Keratinocyte (primary cell): Measurements from ENCODE around the gene ATN1. TPM values are rescaled to one million over a fixed set of nuclear protein-coding genes. Genes with fewer than 3 reads are reported as not detected.

Source experiments
- DNase-seq: peaks from one replicate; pipeline ENCODE4 v3.0.0-alpha.2; 2011; ENCODE audit warnings: low read depth, missing footprints, low spot score
- FAIRE-seq: peaks from 2 replicates; lab custom pipeline; 2011; peaks lifted over from hg19 to GRCh38; lab: Jason Lieb, UNC
- H2AFZ ChIP-seq: 2 replicates; pipeline ENCODE4 v1.6.0; 2012; ENCODE audit warnings: low read length, control low read depth, inconsistent platforms; ENCODE audit not compliant: control insufficient read depth
- H3K27ac ChIP-seq: 2 replicates; pipeline ENCODE4 v1.5.1; 2011; ENCODE audit warnings: low read length; ENCODE audit not compliant: control insufficient read depth, insufficient read depth
- H3K27me3 ChIP-seq: 3 replicates; pipeline ENCODE4 v1.6.0; 2011; ENCODE audit warnings: low read length; ENCODE audit not compliant: control insufficient read depth, insufficient read depth; ENCODE audit errors: extremely low read depth
- H3K36me3 ChIP-seq, 2 experiments: 2 replicates in 1 of 2; 3 replicates in 1 of 2; pipeline ENCODE4 v1.5.1; 2011; ENCODE audit warnings: low read length in 2 of 2, mild to moderate bottlenecking in 1 of 2; ENCODE audit not compliant: control insufficient read depth in 2 of 2, insufficient read depth in 2 of 2; ENCODE audit errors: extremely low read depth in 1 of 2
- H3K4me1 ChIP-seq: 3 replicates; pipeline ENCODE4 v1.5.1; 2011; ENCODE audit warnings: low read length; ENCODE audit not compliant: control insufficient read depth, insufficient read depth; ENCODE audit errors: extremely low read depth
- H3K4me2 ChIP-seq: 3 replicates; pipeline ENCODE4 v1.6.0; 2011; ENCODE audit warnings: low read depth, low read length; ENCODE audit not compliant: control insufficient read depth, insufficient read depth; ENCODE audit errors: extremely low read depth
- H3K4me3 ChIP-seq, 3 experiments: fragments of 200-600 bp in 1 of 3; sonication (generic) in 1 of 3; 2 replicates in 2 of 3; 3 replicates in 1 of 3; pipeline ENCODE4 v1.5.1; 2011 to 2016; ENCODE audit warnings: low read length in 3 of 3, mild to moderate bottlenecking in 3 of 3, control low read depth in 2 of 3, inconsistent platforms in 1 of 3, low read depth in 1 of 3, mixed read lengths in 1 of 3, mixed run types in 1 of 3, moderate library complexity in 1 of 3; ENCODE audit not compliant: control insufficient read depth in 2 of 3, insufficient read depth in 2 of 3; ENCODE audit errors: extremely low read depth in 1 of 3
- H3K79me2 ChIP-seq: 2 replicates; pipeline ENCODE4 v1.6.0; 2012; ENCODE audit warnings: low read length; ENCODE audit not compliant: control insufficient read depth, insufficient read depth
- H3K9ac ChIP-seq: 3 replicates; pipeline ENCODE4 v1.6.0; 2011; ENCODE audit warnings: low read length; ENCODE audit not compliant: control insufficient read depth, insufficient read depth; ENCODE audit errors: extremely low read depth
- H3K9me1 ChIP-seq: 3 replicates; pipeline ENCODE4 v1.6.0; 2011; ENCODE audit warnings: low read length; ENCODE audit not compliant: control insufficient read depth, insufficient read depth; ENCODE audit errors: extremely low read depth
- H3K9me3 ChIP-seq: 2 replicates; pipeline ENCODE4 v1.5.1; 2012; ENCODE audit warnings: low read depth, low read length; ENCODE audit not compliant: control insufficient read depth
- H4K20me1 ChIP-seq: 3 replicates; pipeline ENCODE4 v1.6.0; 2011; ENCODE audit warnings: low read length; ENCODE audit not compliant: control insufficient read depth, insufficient read depth; ENCODE audit errors: extremely low read depth
- EZH2 ChIP-seq: IDR thresholded peaks from one replicate; pipeline ENCODE4 v1.6.1; 2012; ENCODE audit warnings: inconsistent platforms, mild to moderate bottlenecking, low read length, moderate library complexity
- dilution Hi-C: fragments of 300-500 bp; cut with MboI; formaldehyde crosslinking; loops from one replicate; pipeline ENCODE4 v1.7.0; 2020; ENCODE audit warnings: low sequenced_read_pairs; ENCODE audit not compliant: extremely low pct_ligation_motif_present
- polyA plus RNA-seq, 5 experiments: library from polyadenylated mRNA; depleted of rRNA in 3 of 5; stranded (reverse) in 3 of 5; stranded (forward) in 1 of 5; unstranded in 1 of 5; fragments of >200 nt; gene quantifications; 1 replicate in 1 of 5; 2 replicates in 3 of 5; 3 replicates in 1 of 5; pipeline versions ENCODE4 v1.2.1 to v1.2.3, GENCODE V29; 2011 to 2012; ENCODE audit warnings: missing spikeins in 2 of 5, low read depth in 1 of 5, low replicate concordance in 1 of 5
- TF ChIP-seq, protein P1 (sequence below), 3 experiments: IDR thresholded peaks in 1 of 3; conservative IDR thresholded peaks in 1 of 3; optimal IDR thresholded peaks in 1 of 3; 2 replicates in 2 of 3; 3 replicates in 1 of 3; pipeline versions ENCODE3 to v1.5.1; 2011; ENCODE audit warnings: low read length in 3 of 3, mild to moderate bottlenecking in 3 of 3, moderate library complexity in 2 of 3, control low read depth in 1 of 3, inconsistent platforms in 1 of 3; ENCODE audit not compliant: insufficient read depth in 2 of 3; ENCODE audit errors: extremely low read depth in 1 of 3

ATN1 gene
- polyA plus RNA-seq, 1 donor (not counting 4 experiments of a cell fraction or from before 2014, with no cell fraction given) = 6.2 TPM

DNA sequence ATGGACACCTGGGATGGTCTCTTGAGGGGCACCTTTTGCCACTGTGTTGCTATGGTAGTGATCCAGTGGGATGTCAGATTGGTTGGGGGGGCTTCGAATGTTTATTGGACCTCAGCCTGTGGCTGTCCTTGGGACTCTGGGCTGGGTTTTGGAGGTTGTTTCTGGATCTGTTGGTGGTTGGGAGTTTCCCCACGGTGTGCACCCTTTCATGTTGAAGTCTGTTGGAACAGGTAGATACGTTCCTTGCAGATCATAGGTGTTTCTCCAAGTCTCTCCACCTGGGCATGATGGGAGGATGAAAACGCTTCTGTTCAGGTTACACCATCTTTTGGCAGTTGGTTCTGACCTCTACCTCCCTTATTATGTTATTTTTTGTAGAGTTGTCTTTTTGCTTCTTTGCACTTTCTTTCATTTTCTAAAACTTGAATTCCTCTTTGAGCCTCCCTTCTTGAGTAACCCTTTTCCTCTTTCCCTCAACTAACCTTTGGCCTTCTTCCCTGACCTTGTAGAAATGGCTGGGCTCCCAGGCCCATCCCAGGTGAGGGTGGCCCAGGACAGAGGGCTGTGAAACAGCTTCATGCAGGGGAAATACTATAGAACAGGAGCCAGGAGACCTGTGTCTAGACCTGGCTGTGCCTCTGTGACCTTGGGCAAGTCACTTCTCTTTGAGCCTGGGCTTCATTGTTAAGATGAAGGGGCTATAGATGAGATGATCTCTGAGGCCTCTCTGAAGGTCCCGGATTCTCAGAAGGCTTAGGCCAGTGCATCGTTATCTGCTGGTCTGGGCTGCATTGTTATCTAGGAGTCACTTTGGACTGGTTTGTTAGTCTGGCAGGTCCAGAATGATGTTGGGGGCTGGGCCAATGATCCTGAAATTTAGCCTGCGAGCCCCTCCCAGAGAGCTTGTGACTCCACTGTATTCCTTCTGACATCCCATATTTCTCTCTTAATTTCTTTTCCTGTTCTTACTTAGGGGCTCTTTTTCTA is 2.0 kb downstream of the ATN1 start:
- DNase-seq (no peak), FAIRE-seq (peak; percentile 82)
- Histone ChIP-seq H3K36me3 (peaks cover 3 to 7% of the 10 kb centered on the region in 2 experiments), H3K9me1 (peaks cover 3% of the 10 kb centered on the region), H3K4me2 (peak overlapping the region; percentile 95), H3K4me1 (peaks cover 34% of the 10 kb centered on the region), H2AFZ (no peak overlapping the region), H4K20me1 (peaks cover 4% of the 10 kb centered on the region), H3K27ac (peak overlapping the region; percentile 47), H3K27me3 (no peaks in the 10 kb centered on the region), H3K9me3 (no peaks in the 10 kb centered on the region), H3K4me3 (peak overlapping the region; percentile 64 to 91 (median 69)), H3K79me2 (peaks cover 46% of the 10 kb centered on the region), H3K9ac (peak overlapping the region; percentile 81)
- TF ChIP-seq EZH2 = no peak
- TF ChIP-seq, protein P1, sequence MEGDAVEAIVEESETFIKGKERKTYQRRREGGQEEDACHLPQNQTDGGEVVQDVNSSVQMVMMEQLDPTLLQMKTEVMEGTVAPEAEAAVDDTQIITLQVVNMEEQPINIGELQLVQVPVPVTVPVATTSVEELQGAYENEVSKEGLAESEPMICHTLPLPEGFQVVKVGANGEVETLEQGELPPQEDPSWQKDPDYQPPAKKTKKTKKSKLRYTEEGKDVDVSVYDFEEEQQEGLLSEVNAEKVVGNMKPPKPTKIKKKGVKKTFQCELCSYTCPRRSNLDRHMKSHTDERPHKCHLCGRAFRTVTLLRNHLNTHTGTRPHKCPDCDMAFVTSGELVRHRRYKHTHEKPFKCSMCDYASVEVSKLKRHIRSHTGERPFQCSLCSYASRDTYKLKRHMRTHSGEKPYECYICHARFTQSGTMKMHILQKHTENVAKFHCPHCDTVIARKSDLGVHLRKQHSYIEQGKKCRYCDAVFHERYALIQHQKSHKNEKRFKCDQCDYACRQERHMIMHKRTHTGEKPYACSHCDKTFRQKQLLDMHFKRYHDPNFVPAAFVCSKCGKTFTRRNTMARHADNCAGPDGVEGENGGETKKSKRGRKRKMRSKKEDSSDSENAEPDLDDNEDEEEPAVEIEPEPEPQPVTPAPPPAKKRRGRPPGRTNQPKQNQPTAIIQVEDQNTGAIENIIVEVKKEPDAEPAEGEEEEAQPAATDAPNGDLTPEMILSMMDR (optimal IDR thresholded peaks at IDR 0.05 in 1 of 3, IDR thresholded peaks at IDR 0.05 in 1 of 3, conservative IDR thresholded peaks at IDR 0.05 in 1 of 3; ENCODE audit: extremely low read depth in 1 of 3, insufficient read depth in 2 of 3, low read length in 3 of 3) = no peak
- dilution Hi-C loops = no loop called here

- TF ChIP-seq EZH2 = no peak
- TF ChIP-seq, protein P1 (optimal IDR thresholded peaks at IDR 0.05 in 1 of 3, IDR thresholded peaks at IDR 0.05 in 1 of 3, conservative IDR thresholded peaks at IDR 0.05 in 1 of 3; ENCODE audit: extremely low read depth in 1 of 3, insufficient read depth in 2 of 3, low read length in 3 of 3) = no peak
- Histone ChIP-seq H3K79me2 (peaks cover 38% of the 10 kb centered on the region), H3K9ac (peak overlapping the region; percentile 6), H3K4me1 (peaks cover 12% of the 10 kb centered on the region), H3K4me2 (no peak overlapping the region), H3K9me1 (peaks cover 3% of the 10 kb centered on the region), H3K4me3 (no peak overlapping the region), H3K27ac (no peak overlapping the region), H4K20me1 (peaks cover 4% of the 10 kb centered on the region), H3K9me3 (no peaks in the 10 kb centered on the region), H3K36me3 (peaks cover 12 to 14% of the 10 kb centered on the region in 2 experiments), H2AFZ (no peak overlapping the region), H3K27me3 (no peaks in the 10 kb centered on the region)
- DNase-seq (no peak), FAIRE-seq (no peak)
- dilution Hi-C loops = no loop called here
These were observed 5.0 kb downstream of the ATN1 start for GRCh38 chr12:6932766-6933165.
